Endothelial cell of umbilical vein (primary cell): ENCODE measurements around the gene FMNL3. TPM values are rescaled to one million over a fixed set of nuclear protein-coding genes. Genes with fewer than 3 reads are reported as not detected.

Experiments
- BruUV-seq: library from RNA; stranded (reverse); fragments of 400-500 nt; replicated peaks from 2 replicates; lab custom pipeline; 2021; lab: Mats Ljungman, UMichigan
- CTCF ChIA-PET: fragments of 300-600, 350-600 bp; sonication (Branson Sonifier 250); formaldehyde crosslinking; loops from one replicate; lab custom pipeline; 2021; ENCODE audit warnings: antibody characterized with exemption, inconsistent platforms; lab: Charles Lee
- POLR2A ChIA-PET: fragments of 300-600, 350-600 bp; sonication (Branson Sonifier 250); formaldehyde crosslinking; loops from one replicate; lab custom pipeline; 2021; ENCODE audit warnings: antibody characterized with exemption, inconsistent platforms; lab: Charles Lee
- DNase-seq: peaks from one replicate; pipeline ENCODE4 v3.0.0-alpha.2; 2011; ENCODE audit warnings: low read depth, low spot score
- FAIRE-seq: peaks from 2 replicates; lab custom pipeline; 2011; peaks lifted over from hg19 to GRCh38; lab: Jason Lieb, UNC
- H2AFZ ChIP-seq: 2 replicates; pipeline ENCODE4 v1.6.0; 2012; ENCODE audit warnings: low read depth, low read length, control low read depth, inconsistent platforms
- H3K27ac ChIP-seq: 2 replicates; pipeline ENCODE4 v1.5.1; 2011; ENCODE audit warnings: low read depth, mild to moderate bottlenecking, control low read depth, low read length, moderate library complexity; ENCODE audit not compliant: insufficient read depth
- H3K27me3 ChIP-seq, 2 experiments: 2 replicates each; pipeline versions ENCODE4 v1.6.0 to v1.6.1; 2011; ENCODE audit warnings: low read length in 2 of 2, mixed read lengths in 1 of 2; ENCODE audit not compliant: control insufficient read depth in 2 of 2, insufficient read depth in 2 of 2
- H3K36me3 ChIP-seq, 2 experiments: 2 replicates in 1 of 2; 3 replicates in 1 of 2; pipeline ENCODE4 v1.5.1; 2011; ENCODE audit warnings: low read length in 2 of 2, mild to moderate bottlenecking in 1 of 2, moderate library complexity in 1 of 2; ENCODE audit not compliant: control insufficient read depth in 2 of 2, insufficient read depth in 2 of 2; ENCODE audit errors: extremely low read depth in 1 of 2
- H3K4me1 ChIP-seq: 3 replicates; pipeline ENCODE4 v1.5.1; 2011; ENCODE audit warnings: mild to moderate bottlenecking, low read length; ENCODE audit not compliant: control insufficient read depth, insufficient read depth; ENCODE audit errors: extremely low read depth
- H3K4me2 ChIP-seq: 2 replicates; pipeline ENCODE4 v1.6.1; 2011; ENCODE audit warnings: low read length, control low read depth, mixed read lengths; ENCODE audit not compliant: insufficient read depth
- H3K4me3 ChIP-seq, 3 experiments: fragments of 200-600 bp in 1 of 3; sonication (generic), shearing (Covaris generic) in 1 of 3; replicated peaks in 1 of 3; 2 replicates each; pipeline ENCODE4 v1.5.1; 2011 to 2016; ENCODE audit warnings: control low read depth in 3 of 3, low read length in 3 of 3, mild to moderate bottlenecking in 2 of 3, inconsistent platforms in 1 of 3, low read depth in 1 of 3, moderate library complexity in 1 of 3; ENCODE audit not compliant: insufficient read depth in 1 of 3
- H3K79me2 ChIP-seq: 2 replicates; pipeline ENCODE4 v1.6.0; 2012; ENCODE audit warnings: low read length, inconsistent platforms; ENCODE audit not compliant: control insufficient read depth, insufficient read depth
- H3K9ac ChIP-seq: replicated peaks from 2 replicates; pipeline ENCODE3; 2011; ENCODE audit warnings: low read length, control low read depth; ENCODE audit not compliant: insufficient read depth; ENCODE audit errors: extremely low read depth
- H3K9me1 ChIP-seq: replicated peaks from 3 replicates; pipeline ENCODE4 v1.6.0; 2011; ENCODE audit warnings: mild to moderate bottlenecking, low read length; ENCODE audit not compliant: control insufficient read depth, insufficient read depth; ENCODE audit errors: extremely low read depth
- H3K9me3 ChIP-seq: replicated peaks from 2 replicates; pipeline ENCODE4 v1.5.1; 2012; ENCODE audit warnings: low read length, inconsistent platforms; ENCODE audit not compliant: control insufficient read depth, insufficient read depth
- H4K20me1 ChIP-seq: replicated peaks from 2 replicates; pipeline ENCODE3; 2011; ENCODE audit warnings: mild to moderate bottlenecking, low read length; ENCODE audit not compliant: control insufficient read depth, insufficient read depth; ENCODE audit errors: extremely low read depth
- EZH2 ChIP-seq: IDR thresholded peaks from 2 replicates; pipeline ENCODE4 v1.6.1; 2012; ENCODE audit warnings: borderline replicate concordance, low read depth, mild to moderate bottlenecking, moderate library complexity, low read length, inconsistent platforms; ENCODE audit not compliant: severe bottlenecking
- FOS ChIP-seq: IDR thresholded peaks from 2 replicates; pipeline ENCODE4 v1.6.1; 2011; ENCODE audit warnings: mild to moderate bottlenecking, low read length, moderate library complexity, borderline replicate concordance; ENCODE audit not compliant: insufficient read depth
- GATA2 ChIP-seq: IDR thresholded peaks from 2 replicates; pipeline ENCODE4 v1.7.0; 2011; ENCODE audit warnings: low read depth, mild to moderate bottlenecking, moderate library complexity, mixed read lengths, low read length; ENCODE audit not compliant: insufficient read length, insufficient read depth
- JUN ChIP-seq: IDR thresholded peaks from 2 replicates; pipeline ENCODE4 v1.6.1; 2011; ENCODE audit warnings: borderline replicate concordance, low read depth; ENCODE audit not compliant: insufficient read length, insufficient read depth
- MAX ChIP-seq: IDR thresholded peaks from 2 replicates; pipeline ENCODE4 v1.6.1; 2011; ENCODE audit not compliant: insufficient read depth, insufficient read length
- MYC ChIP-seq: IDR thresholded peaks from one replicate; pipeline ENCODE4 v1.6.1; 2011; ENCODE audit warnings: mild to moderate bottlenecking, low read depth, low read length
- POLR2A ChIP-seq: IDR thresholded peaks from 2 replicates; pipeline ENCODE4 v1.6.1; 2012; ENCODE audit warnings: low read depth, mild to moderate bottlenecking, control low read depth, low read length
- POLR2AphosphoS5 ChIP-seq: IDR thresholded peaks from 2 replicates; pipeline ENCODE4 v1.6.1; 2012; ENCODE audit warnings: low read depth, mild to moderate bottlenecking, control low read depth, low read length, moderate library complexity; ENCODE audit not compliant: insufficient read depth
- dilution Hi-C: fragments of 300-500 bp; cut with MboI; formaldehyde crosslinking; loops from one replicate; pipeline ENCODE4 v1.15.0; 2019; ENCODE audit warnings: low sequenced_read_pairs; ENCODE audit not compliant: extremely low pct_ligation_motif_present
- intact Hi-C: fragments of 100-400 bp; cut with micrococcal nuclease; formaldehyde crosslinking; loops from one replicate; pipeline ENCODE4 v1.10.0; 2022
- polyA plus RNA-seq, 4 experiments: library from polyadenylated mRNA; depleted of rRNA in 3 of 4; stranded (reverse) in 3 of 4; unstranded in 1 of 4; fragments of >200 nt; gene quantifications; 2 replicates each; pipeline versions ENCODE4 v1.2.1 to v1.2.3, GENCODE V29; 2011 to 2012; ENCODE audit warnings: missing spikeins in 1 of 4
- total RNA-seq: library from RNA; stranded (reverse); gene quantifications from 2 replicates; pipeline ENCODE4 v1.2.3, GENCODE V29; 2021
- TF ChIP-seq, protein P1 (sequence below), 2 donors: IDR thresholded peaks; 1 replicate in 1 of 2; 2 replicates in 1 of 2; pipeline ENCODE4 v1.5.1; 2011; ENCODE audit warnings: low read length in 2 of 2, mild to moderate bottlenecking in 2 of 2, moderate library complexity in 2 of 2, control low read depth in 1 of 2, inconsistent platforms in 1 of 2, low read depth in 1 of 2; ENCODE audit not compliant: insufficient read depth in 1 of 2; ENCODE audit errors: extremely low read depth in 1 of 2

Gene FMNL3
- total and polyA plus RNA-seq, 2 donors (not counting 3 experiments of a cell fraction or from before 2014, with no cell fraction given) = 35.1 to 93.3 TPM

GRCh38 chr12:49672301-49673217 is 34.6 kb downstream of the FMNL3 start:
- Histone ChIP-seq H3K4me1 (peaks cover 48% of the 10 kb centered on the region), H3K9me1 (no peaks in the 10 kb centered on the region), H3K9ac (peak overlapping the region; percentile 45), H3K27me3 (no peaks in the 10 kb centered on the region), H3K9me3 (no peaks in the 10 kb centered on the region), H3K36me3 (peaks cover 0 to 2% of the 10 kb centered on the region in 2 experiments), H4K20me1 (no peaks in the 10 kb centered on the region), H3K4me3 (no peak overlapping the region), H2AFZ (no peak overlapping the region), H3K4me2 (peak overlapping the region; percentile 7), H3K79me2 (peaks cover 55% of the 10 kb centered on the region), H3K27ac (peak overlapping the region; percentile 91)
- no TSS peak for BruUV-seq
- intact Hi-C loops (loop anchor here (1.0 to 2.0 kb wide), 5 partner anchors 9 to 68 kb away; partner anchors contain the start of genes FMNL3 and TMBIM6), dilution Hi-C loops (no loop called here)
- no peak for TF ChIP-seq POLR2A
- no peak for TF ChIP-seq MYC
- TF ChIP-seq GATA2 = no peak
- TF ChIP-seq FOS = no peak
- no peak for TF ChIP-seq POLR2AphosphoS5
- TF ChIP-seq JUN = no peak
- TF ChIP-seq, protein P1, sequence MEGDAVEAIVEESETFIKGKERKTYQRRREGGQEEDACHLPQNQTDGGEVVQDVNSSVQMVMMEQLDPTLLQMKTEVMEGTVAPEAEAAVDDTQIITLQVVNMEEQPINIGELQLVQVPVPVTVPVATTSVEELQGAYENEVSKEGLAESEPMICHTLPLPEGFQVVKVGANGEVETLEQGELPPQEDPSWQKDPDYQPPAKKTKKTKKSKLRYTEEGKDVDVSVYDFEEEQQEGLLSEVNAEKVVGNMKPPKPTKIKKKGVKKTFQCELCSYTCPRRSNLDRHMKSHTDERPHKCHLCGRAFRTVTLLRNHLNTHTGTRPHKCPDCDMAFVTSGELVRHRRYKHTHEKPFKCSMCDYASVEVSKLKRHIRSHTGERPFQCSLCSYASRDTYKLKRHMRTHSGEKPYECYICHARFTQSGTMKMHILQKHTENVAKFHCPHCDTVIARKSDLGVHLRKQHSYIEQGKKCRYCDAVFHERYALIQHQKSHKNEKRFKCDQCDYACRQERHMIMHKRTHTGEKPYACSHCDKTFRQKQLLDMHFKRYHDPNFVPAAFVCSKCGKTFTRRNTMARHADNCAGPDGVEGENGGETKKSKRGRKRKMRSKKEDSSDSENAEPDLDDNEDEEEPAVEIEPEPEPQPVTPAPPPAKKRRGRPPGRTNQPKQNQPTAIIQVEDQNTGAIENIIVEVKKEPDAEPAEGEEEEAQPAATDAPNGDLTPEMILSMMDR (IDR thresholded peaks at IDR 0.05; ENCODE audit: extremely low read depth in 1 of 2, insufficient read depth in 1 of 2, low read depth in 1 of 2, low read length in 2 of 2) = no peak
- TF ChIP-seq MAX = no peak
- TF ChIP-seq EZH2 = no peak
- ChIA-PET POLR2A (interaction anchor here (1.0 to 3.4 kb wide), 8 partner anchors 8 to 69 kb away, joined by 3 to 21 read pairs (median 6); partner anchors contain the start of genes FMNL3 and TMBIM6), CTCF (interaction anchor here (1.0 to 6.2 kb wide), 14 partner anchors 9 to 69 kb away, joined by 3 to 56 read pairs (median 14); partner anchors contain the start of genes FMNL3, PRPF40B and TMBIM6)
- peak; percentile 66 for FAIRE-seq
- peak; percentile 32 for DNase-seq
